GM13977 (cell line): ENCODE results near the gene RNPEPL1.
"Not testable (repeated sequence)": the region's sequence is repeated elsewhere in the genome, so short reads cannot be mapped to it uniquely, and the experiment has no call there.

Experiments used
- DNase-seq: peaks from one replicate; pipeline ENCODE4 v3.0.0; 2012; ENCODE audit warnings: low spot score
- CTCF ChIP-seq: IDR thresholded peaks from 2 replicates; pipeline ENCODE4 v1.5.1; 2012; ENCODE audit warnings: mild to moderate bottlenecking, control low read depth; ENCODE audit not compliant: insufficient read depth; ENCODE audit errors: extremely low read depth, missing control alignments
- in situ Hi-C: fragments of 300-500 bp; cut with MboI; formaldehyde crosslinking; loops from one replicate; pipeline ENCODE4 v1.12.0; 2022; ENCODE audit warnings: low sequenced_read_pairs, low pct_unique_long_range_greater_than_20kb, mixed read lengths, inconsistent platforms; ENCODE audit not compliant: unreplicated experiment

RNPEPL1 gene, protein sequence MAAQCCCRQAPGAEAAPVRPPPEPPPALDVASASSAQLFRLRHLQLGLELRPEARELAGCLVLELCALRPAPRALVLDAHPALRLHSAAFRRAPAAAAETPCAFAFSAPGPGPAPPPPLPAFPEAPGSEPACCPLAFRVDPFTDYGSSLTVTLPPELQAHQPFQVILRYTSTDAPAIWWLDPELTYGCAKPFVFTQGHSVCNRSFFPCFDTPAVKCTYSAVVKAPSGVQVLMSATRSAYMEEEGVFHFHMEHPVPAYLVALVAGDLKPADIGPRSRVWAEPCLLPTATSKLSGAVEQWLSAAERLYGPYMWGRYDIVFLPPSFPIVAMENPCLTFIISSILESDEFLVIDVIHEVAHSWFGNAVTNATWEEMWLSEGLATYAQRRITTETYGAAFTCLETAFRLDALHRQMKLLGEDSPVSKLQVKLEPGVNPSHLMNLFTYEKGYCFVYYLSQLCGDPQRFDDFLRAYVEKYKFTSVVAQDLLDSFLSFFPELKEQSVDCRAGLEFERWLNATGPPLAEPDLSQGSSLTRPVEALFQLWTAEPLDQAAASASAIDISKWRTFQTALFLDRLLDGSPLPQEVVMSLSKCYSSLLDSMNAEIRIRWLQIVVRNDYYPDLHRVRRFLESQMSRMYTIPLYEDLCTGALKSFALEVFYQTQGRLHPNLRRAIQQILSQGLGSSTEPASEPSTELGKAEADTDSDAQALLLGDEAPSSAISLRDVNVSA

DNA sequence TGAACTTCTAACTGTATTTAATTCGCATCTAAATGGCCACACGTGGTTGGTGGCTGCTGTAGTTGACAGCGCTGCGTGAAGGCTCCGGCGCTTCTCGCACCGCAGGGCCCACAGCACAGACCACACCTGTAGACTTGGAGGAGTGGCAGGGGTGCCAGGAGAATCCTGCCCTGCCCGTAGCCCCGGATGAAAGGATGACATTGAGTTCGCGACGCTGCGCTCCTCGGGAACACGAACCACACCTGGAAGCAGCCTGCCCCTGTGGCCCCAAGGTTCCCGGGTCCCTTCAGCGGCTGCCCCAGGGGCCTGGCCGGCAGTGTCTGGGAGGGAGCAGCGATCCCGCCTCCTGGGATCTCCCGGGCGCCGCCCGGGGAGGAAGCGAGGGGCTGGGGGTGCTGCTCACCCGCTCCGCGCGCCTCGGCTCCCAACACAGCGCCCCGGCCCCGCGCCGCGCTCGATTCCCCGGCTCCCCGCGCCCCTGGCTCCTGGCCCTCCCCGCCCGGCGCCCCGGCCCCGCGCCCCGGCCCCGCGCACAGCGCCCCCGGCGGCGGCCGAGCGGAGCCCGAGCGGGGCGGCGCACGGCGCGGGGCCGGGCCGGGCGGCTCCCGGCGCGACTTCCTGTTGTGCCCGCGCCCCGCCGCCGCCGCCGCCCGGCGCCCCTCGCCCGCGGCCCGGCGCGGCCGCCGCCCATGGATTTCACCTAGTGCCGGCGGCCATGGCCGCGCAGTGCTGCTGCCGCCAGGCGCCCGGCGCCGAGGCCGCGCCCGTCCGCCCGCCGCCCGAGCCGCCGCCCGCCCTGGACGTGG is at the start of gene RNPEPL1:
Gene RNPEPL1 (plus strand): TSS at position 613 of the 806 bp plus-strand sequence. CDS start 103 bp downstream, at position 716.
- peak; percentile 29 for TF ChIP-seq CTCF
- in situ Hi-C loops: no loop called here
- DNase-seq: peak; percentile 79

DNA sequence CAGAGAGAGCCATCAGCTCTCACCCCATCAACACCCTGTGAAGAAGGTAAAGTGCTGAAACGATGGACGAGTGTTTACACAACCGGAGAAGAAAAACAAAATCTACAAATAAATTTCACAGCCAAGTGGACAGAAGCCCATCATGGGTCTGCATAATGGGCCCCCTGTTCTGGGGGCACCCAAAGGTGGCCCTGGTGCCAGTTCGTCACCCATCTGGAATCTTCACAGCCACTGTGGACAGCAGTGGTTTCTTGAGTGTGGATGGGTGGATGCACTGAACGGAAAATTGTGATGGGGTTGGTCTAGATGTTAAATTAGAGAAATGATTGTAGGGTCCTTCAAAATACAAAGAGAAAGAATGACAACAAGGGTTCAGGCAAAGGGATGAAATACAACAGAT is 49.3 kb upstream of the RNPEPL1 start:
- in situ Hi-C loops: loop anchor here (25.0 kb wide), 1 partner anchor 318 kb away; no protein-coding TSS in a partner anchor
- TF ChIP-seq CTCF: no peak
- no peak for DNase-seq

- no peak for DNase-seq
- no peak for TF ChIP-seq CTCF
- in situ Hi-C loops: loop anchor here (25.0 kb wide), 1 partner anchor 318 kb away; no protein-coding TSS in a partner anchor
These were observed 48.7 kb upstream of the RNPEPL1 start for GRCh38 chr2:240519396-240520129.

DNA sequence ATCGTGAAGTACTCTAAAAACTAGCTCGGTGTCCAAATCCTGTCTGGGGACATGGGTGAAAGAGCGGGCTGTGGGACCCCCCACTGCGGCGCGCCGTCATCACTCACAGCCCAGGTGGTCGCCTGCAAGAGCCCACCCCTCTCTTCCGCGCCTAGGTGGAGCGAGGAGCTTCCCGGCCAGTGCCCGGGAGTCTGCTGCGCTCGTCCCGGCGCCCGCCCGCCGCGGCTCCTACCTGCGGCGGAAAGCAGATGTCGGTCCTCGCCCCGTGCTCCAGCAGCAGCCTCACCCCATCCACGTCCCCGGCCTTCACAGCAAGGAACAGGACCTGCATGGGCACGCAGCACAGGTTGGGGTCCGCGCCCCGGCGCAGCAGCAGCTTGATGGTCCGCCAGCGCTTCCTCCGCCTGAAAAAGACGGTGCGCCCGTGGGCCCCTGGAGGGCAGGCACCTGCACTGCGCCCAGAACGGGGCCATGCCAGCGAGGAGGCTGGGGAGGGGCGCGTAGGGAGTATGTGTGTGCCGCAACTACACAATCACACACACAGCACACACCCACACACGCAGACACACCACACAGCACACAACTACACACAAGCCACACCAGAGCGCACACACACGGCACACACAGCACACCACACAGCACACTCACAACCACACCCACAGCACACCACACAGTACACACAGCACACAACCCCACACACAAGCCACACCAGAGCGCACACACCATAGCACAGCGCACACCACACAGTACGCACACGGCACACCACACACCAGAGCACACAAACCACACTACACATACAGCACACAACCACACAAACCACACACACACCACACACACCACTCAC is 47.9 kb upstream of the RNPEPL1 start:
- in situ Hi-C loops: loop anchor here (25.0 kb wide), 1 partner anchor 317 kb away; no protein-coding TSS in a partner anchor
- no peak for TF ChIP-seq CTCF
- no peak for DNase-seq

DNA sequence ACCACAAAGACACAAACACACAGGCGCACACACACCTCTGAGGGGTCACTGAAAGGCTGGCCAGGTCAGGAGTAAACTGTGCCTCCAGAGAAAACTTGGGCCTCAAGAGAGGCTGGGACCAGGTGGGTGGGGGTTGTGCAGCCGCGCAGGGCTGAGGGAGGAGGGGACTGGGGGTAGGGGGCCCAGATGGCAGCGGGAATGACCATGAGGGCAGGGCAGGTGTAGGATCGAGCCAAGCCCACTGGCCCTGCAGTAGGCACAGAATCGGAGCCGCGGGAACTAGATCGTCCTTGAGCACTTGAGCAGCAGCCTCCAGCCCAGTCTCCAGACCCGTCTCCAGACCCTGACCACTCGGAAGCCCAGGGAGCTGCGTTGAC is 47.3 kb upstream of the RNPEPL1 start:
- in situ Hi-C loops: loop anchor here (25.0 kb wide), 1 partner anchor 316 kb away; no protein-coding TSS in a partner anchor
- no peak for DNase-seq

DNA sequence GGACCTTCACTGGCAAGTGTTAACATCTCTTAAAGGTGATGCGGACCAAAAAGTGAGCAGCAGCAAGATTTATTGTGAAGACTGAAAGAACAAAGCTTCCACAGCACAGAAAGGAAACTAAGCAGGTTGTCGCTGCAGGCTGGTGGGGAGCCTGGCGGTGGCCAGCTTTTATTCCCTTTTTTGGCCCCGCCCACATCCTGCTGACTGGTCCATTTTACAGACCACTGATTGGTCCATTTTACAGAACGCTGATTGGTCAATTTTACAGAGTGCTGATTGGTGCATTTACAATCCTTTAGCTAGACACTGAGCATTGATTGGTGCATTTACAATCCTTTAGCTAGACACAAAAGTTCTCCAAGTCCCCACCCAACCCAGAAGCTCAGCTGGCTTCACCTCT is 46.4 kb upstream of the RNPEPL1 start:
- in situ Hi-C loops: loop anchor here (25.0 kb wide), 1 partner anchor 315 kb away; no protein-coding TSS in a partner anchor

More for the DNA sequence above, 47.3 kb upstream of the RNPEPL1 start:
- no peak for TF ChIP-seq CTCF

More for the DNA sequence above, 46.4 kb upstream of the RNPEPL1 start:
- DNase-seq: not testable (repeated sequence)
